Measurements from ENCODE around the gene NLRP10.

DNA sequence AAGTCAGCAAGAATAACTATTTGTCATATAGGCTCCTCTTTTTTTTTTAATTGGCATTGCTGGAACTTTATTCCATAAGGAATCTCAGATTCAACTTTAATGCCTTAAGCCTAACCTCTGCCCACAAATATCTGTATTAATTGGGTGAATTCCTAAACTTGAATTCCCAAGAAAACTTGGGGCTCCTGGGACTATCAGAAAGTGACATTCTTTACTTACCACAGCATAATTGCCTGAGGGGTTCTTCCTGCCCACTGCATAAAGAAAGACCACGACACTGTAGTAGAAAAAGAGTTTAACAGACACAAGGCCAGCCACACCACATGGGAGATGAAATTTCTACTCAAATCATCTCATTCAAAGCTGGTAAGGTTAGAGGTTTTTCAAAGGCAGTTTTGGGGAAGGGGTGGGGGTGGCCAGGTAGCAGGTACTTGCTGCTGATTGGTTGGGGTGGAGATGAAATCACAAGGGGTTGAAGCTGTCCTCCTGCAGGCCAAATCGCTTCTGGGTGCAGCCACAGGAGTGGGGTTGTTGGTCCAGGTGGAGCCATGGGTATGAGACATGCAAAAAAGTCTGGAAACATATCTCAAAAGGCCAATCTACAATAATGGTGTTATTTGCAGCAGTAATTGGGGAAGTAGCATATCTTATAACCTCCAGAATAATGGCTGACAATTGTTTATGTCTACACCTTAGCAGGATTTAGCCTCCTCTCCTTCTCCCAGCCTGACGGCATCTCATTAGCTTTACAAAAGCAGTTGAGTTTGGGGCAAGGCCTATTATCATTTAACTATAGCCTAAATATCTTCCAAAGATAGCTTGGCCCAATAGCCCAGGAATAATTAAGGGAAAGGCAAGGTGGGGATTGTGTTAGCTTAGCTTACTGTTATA is 4.8 kb upstream of the NLRP10 start:
- TF ChIP-seq PPARA (CRISPR knock-in tag; IDR thresholded peaks at IDR 0.05; ENCODE audit: borderline replicate concordance) (no peak), CREB5 (CRISPR knock-in tag; IDR thresholded peaks at IDR 0.05; ENCODE audit: low read depth) (no peak), ZNF565 (CRISPR knock-in tag; conservative IDR thresholded peaks at IDR 0.05; ENCODE audit: low read depth) (no peak), GLIS3 (CRISPR knock-in tag; IDR thresholded peaks at IDR 0.05) (no peak), TSHZ2 (CRISPR knock-in tag; IDR thresholded peaks at IDR 0.05) (no peak), ZFP3 (CRISPR knock-in tag; IDR thresholded peaks at IDR 0.05) (no peak), TCF4 (CRISPR knock-in tag; IDR thresholded peaks at IDR 0.05; ENCODE audit: borderline replicate concordance) (no peak)
- TF ChIP-seq, protein P1, sequence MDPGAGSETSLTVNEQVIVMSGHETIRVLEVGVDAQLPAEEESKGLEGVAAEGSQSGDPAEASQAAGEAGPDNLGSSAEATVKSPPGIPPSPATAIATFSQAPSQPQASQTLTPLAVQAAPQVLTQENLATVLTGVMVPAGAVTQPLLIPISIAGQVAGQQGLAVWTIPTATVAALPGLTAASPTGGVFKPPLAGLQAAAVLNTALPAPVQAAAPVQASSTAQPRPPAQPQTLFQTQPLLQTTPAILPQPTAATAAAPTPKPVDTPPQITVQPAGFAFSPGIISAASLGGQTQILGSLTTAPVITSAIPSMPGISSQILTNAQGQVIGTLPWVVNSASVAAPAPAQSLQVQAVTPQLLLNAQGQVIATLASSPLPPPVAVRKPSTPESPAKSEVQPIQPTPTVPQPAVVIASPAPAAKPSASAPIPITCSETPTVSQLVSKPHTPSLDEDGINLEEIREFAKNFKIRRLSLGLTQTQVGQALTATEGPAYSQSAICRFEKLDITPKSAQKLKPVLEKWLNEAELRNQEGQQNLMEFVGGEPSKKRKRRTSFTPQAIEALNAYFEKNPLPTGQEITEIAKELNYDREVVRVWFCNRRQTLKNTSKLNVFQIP (CRISPR knock-in tag; IDR thresholded peaks at IDR 0.05; ENCODE audit: borderline replicate concordance, low read depth): no peak
